ENCODE measurements around the gene STMP1.
"Not testable (repeated sequence)": the region's sequence is repeated elsewhere in the genome, so short reads cannot be mapped to it uniquely, and the experiment has no call there.

Gene STMP1

DNA sequence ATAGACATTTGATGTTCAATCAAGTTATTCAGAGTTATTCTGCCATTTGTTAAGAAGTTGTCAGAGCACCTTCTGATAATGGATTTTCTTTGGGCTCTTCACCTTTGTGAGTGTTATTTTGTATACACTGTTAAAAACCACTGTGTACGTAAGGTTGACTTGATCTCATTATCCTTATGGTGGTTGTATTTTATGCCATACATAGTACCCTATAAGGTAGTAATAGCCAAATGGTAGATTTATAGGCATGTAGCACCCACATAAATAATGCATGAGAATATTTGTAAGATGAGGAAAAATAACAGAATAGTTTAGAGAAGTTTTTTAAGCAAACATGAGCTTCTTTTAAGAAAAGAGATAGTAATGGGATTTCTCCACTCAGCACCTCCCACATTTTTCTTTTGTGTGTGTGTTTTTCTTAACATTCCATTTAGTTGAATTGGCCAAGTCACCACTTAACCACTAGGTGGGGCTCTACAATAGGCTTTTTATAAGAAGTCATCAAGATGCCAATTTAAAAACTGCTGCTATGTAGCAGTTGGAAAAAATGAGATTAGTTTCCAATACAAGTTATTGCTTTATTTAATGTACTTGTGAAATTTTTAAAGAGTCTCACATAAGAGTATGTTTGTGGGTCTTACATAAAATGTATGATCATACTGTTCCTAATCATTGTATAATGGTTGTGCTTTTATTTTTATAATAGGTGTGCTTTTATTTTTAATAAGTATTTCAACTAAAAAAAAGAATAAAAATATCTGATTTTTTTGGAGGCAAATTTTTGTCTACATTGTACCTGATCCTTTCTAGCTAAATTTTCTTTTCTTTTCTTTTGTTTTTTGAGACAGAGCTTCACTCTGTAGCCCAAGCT is 41.1 kb upstream of the STMP1 start:
- Mint-ChIP-seq H3K4me1 (no peaks in the 10 kb centered on the region), H3K9me3 (no peaks in the 10 kb centered on the region), H3K27me3 (ENCODE audit: low read depth) (no peaks in the 10 kb centered on the region), H3K27ac (peak overlapping the region; percentile 71 to 82 (median 78)), H3K4me3 (no peak overlapping the region), H3K36me3 (ENCODE audit: low read depth) (peaks cover 46% of the 10 kb centered on the region)
- TF ChIP-seq, protein P1, sequence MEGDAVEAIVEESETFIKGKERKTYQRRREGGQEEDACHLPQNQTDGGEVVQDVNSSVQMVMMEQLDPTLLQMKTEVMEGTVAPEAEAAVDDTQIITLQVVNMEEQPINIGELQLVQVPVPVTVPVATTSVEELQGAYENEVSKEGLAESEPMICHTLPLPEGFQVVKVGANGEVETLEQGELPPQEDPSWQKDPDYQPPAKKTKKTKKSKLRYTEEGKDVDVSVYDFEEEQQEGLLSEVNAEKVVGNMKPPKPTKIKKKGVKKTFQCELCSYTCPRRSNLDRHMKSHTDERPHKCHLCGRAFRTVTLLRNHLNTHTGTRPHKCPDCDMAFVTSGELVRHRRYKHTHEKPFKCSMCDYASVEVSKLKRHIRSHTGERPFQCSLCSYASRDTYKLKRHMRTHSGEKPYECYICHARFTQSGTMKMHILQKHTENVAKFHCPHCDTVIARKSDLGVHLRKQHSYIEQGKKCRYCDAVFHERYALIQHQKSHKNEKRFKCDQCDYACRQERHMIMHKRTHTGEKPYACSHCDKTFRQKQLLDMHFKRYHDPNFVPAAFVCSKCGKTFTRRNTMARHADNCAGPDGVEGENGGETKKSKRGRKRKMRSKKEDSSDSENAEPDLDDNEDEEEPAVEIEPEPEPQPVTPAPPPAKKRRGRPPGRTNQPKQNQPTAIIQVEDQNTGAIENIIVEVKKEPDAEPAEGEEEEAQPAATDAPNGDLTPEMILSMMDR (IDR thresholded peaks at IDR 0.05; ENCODE audit: unreplicated experiment in 3 of 3), result peak; percentile 84 to 92 (median 88)

DNA sequence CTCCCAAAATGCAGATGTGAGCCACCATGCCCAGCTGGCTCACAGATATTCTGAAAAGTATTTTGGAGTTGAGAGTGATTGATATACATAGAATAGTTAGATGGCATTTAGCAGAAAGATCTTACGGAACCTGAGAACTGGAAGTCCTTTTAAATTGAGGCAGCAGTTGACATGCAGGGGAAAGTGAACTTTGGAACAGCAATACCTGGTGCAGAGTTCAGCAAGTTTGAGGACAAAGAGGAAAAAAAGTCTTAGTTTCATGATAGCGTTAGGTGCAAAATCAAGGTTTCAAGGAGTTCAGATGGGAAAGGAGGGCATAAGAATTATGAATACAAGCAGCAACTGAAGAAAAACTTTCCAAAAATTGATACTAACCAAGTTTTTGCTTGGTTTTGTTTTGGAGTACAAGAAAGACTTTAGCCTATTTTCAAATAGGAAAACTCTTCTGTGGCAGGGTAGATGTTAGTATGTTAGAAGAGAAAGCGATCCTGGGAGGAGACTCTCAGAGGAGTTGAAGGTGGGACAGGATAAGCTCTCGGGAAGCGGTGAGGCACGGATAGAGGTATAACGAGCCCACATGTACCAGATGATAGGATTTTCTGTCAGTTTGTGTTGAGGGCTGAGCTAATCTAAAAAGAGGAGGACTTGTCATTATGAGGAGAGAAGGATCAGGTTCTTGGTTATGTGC is 28.0 kb upstream of the STMP1 start:
- Mint-ChIP-seq H3K27me3 (ENCODE audit: low read depth) (no peaks in the 10 kb centered on the region), H3K36me3 (ENCODE audit: low read depth) (peaks cover 75% of the 10 kb centered on the region), H3K27ac (no peak overlapping the region), H3K9me3 (no peaks in the 10 kb centered on the region), H3K4me1 (no peaks in the 10 kb centered on the region), H3K4me3 (no peak overlapping the region)
- TF ChIP-seq, protein P1 (IDR thresholded peaks at IDR 0.05; ENCODE audit: unreplicated experiment in 3 of 3), result no peak

DNA sequence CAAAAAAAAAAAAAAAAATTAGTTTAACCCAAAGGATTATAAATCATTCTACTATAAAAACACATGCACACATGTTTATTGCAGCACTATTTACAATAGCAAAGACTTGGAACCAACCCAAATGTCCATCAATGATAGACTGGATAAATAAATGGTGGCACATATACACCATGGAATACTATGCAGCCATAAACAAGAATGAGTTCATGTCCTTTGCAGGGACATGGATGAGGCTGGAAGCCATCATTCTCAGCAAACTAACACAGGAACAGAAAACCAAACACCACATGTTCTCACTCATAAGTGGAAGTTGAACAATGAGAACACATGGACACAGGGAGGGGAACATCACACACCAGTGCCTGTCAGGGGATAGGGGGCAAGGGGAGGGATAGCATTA is 22.6 kb upstream of the STMP1 start:
- not testable (repeated sequence) for H3K27me3 Mint-ChIP-seq (ENCODE audit: low read depth); H3K4me3 Mint-ChIP-seq; H3K27ac Mint-ChIP-seq; H3K4me1 Mint-ChIP-seq; H3K9me3 Mint-ChIP-seq
- peaks cover 70% of the 10 kb centered on the region for H3K36me3 Mint-ChIP-seq (ENCODE audit: low read depth)

- no peaks in the 10 kb centered on the region for H3K4me1 Mint-ChIP-seq
- TF ChIP-seq, protein P1 (IDR thresholded peaks at IDR 0.05; ENCODE audit: unreplicated experiment in 3 of 3), result no peak
- no peaks in the 10 kb centered on the region for H3K9me3 Mint-ChIP-seq
- H3K4me3 Mint-ChIP-seq, result no peak overlapping the region
- no peak overlapping the region for H3K27ac Mint-ChIP-seq
- no peaks in the 10 kb centered on the region for H3K27me3 Mint-ChIP-seq (ENCODE audit: low read depth)
- peaks cover 64% of the 10 kb centered on the region for H3K36me3 Mint-ChIP-seq (ENCODE audit: low read depth)
These were observed 18.2 kb upstream of the STMP1 start for GRCh38 chr7:135644154-135644553.

GRCh38 chr7:135644729-135645128 is 17.6 kb upstream of the STMP1 start:
- H3K36me3 Mint-ChIP-seq (ENCODE audit: low read depth), result peaks cover 63% of the 10 kb centered on the region
- H3K4me3 Mint-ChIP-seq, result no peak overlapping the region
- H3K27ac Mint-ChIP-seq, result no peak overlapping the region
- H3K9me3 Mint-ChIP-seq, result no peaks in the 10 kb centered on the region
- no peaks in the 10 kb centered on the region for H3K27me3 Mint-ChIP-seq (ENCODE audit: low read depth)
- H3K4me1 Mint-ChIP-seq, result no peaks in the 10 kb centered on the region
- TF ChIP-seq, protein P1 (IDR thresholded peaks at IDR 0.05; ENCODE audit: unreplicated experiment in 3 of 3), result no peak

- H3K4me3 Mint-ChIP-seq, result no peak overlapping the region
These were observed 16.9 kb upstream of the STMP1 start for GRCh38 chr7:135645296-135645904.

More at GRCh38 chr7:135645296-135645904, 16.9 kb upstream of the STMP1 start:
- no peaks in the 10 kb centered on the region for H3K9me3 Mint-ChIP-seq
- H3K36me3 Mint-ChIP-seq (ENCODE audit: low read depth), result peaks cover 57% of the 10 kb centered on the region
- TF ChIP-seq, protein P1 (IDR thresholded peaks at IDR 0.05; ENCODE audit: unreplicated experiment in 3 of 3), result peak; percentile 75 to 80 (median 76)
- H3K4me1 Mint-ChIP-seq, result peaks cover under 1% of the 10 kb centered on the region
- H3K27me3 Mint-ChIP-seq (ENCODE audit: low read depth), result no peaks in the 10 kb centered on the region
- peak overlapping the region in 1 of 3 experiments; percentile 25 for H3K27ac Mint-ChIP-seq
